ENCODE measurements around the gene PRX. TPM values are rescaled to one million over a fixed set of nuclear protein-coding genes. Genes with fewer than 3 reads are reported as not detected.

PRX gene
- total and polyA plus RNA-seq, 9 of the 15 experiments (the other 6 are each of a cell fraction or from before 2014, with no cell fraction given) = 0.65 to 3.5 (median 1.7) TPM; not detected in 2

DNA sequence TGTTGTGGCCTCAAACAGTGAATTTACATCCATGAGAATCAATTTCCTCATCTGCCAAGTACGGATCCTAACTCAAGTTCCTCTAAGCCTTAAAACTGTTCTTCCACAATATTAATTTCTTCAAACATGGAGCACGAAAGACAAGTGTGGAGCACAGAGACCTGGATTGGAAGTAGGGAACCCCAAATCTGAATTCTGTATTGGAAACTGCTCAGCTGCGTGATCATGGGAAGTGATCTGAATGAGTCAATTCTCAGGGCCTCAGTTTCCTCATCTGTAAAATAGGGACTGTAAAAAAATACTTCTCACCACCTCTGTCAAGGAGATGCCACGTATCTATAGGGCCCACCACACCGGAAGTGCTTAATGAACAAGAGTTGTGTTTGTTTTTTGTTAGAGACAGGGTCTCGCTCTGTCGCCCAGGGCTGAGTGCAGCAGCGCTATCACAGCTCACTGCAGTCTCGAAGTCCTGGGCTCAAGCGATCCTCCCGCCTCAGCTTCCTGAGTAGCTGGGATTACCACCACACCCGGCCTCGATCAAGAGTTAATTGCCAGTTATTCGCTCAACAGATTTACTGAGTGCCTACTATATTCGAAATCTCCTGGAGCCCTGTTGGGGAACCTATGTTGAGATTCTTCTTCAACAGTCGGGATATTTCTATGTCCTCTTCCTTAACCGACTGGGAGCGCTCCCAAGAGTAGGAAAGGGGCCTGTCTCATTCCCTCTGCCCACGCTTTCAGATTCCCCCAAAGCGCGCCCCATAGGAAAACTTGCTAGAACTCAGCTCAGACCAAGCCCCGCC lies 29.4 kb upstream of the PRX start (continued):
- TF ChIP-seq RAD21 (CRISPR knock-in tag; conservative IDR thresholded peaks at IDR 0.05 in 1 of 2, IDR thresholded peaks at IDR 0.05 in 1 of 2) (no peak), TCF7 (IDR thresholded peaks at IDR 0.05; ENCODE audit: borderline replicate concordance) (no peak), CBX5 (IDR thresholded peaks at IDR 0.05; ENCODE audit: borderline replicate concordance, low read depth) (no peak), ZNF232 (CRISPR knock-in tag; IDR thresholded peaks at IDR 0.05) (no peak), CBFA2T3 (IDR thresholded peaks at IDR 0.05) (0 out of 2 replicates have a peak, but pooled peaks have one; percentile 8), RBM14 (IDR thresholded peaks at IDR 0.05; ENCODE audit: borderline replicate concordance, insufficient read depth, low read depth, low read length) (no peak), ZNF431 (CRISPR knock-in tag; IDR thresholded peaks at IDR 0.05) (peak; percentile 18; the same call in 1 of the 2 replicates), ZNF197 (CRISPR knock-in tag; IDR thresholded peaks at IDR 0.05; ENCODE audit: low read depth) (no peak), ZNF140 (CRISPR knock-in tag; IDR thresholded peaks at IDR 0.05) (no peak), POLR2AphosphoS5 (IDR thresholded peaks at IDR 0.05; ENCODE audit: control insufficient read depth, insufficient read depth, low read depth, low read length) (0 out of 2 replicates have a peak, but pooled peaks have one; percentile 1)
- TF ChIP-seq, protein P1, sequence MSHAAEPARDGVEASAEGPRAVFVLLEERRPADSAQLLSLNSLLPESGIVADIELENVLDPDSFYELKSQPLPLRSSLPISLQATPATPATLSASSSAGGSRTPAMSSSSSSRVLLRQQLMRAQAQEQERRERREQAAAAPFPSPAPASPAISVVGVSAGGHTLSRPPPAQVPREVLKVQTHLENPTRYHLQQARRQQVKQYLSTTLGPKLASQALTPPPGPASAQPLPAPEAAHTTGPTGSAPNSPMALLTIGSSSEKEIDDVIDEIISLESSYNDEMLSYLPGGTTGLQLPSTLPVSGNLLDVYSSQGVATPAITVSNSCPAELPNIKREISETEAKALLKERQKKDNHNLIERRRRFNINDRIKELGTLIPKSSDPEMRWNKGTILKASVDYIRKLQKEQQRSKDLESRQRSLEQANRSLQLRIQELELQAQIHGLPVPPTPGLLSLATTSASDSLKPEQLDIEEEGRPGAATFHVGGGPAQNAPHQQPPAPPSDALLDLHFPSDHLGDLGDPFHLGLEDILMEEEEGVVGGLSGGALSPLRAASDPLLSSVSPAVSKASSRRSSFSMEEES (CRISPR knock-in tag; IDR thresholded peaks at IDR 0.05) = no peak
- TF ChIP-seq, protein P2, sequence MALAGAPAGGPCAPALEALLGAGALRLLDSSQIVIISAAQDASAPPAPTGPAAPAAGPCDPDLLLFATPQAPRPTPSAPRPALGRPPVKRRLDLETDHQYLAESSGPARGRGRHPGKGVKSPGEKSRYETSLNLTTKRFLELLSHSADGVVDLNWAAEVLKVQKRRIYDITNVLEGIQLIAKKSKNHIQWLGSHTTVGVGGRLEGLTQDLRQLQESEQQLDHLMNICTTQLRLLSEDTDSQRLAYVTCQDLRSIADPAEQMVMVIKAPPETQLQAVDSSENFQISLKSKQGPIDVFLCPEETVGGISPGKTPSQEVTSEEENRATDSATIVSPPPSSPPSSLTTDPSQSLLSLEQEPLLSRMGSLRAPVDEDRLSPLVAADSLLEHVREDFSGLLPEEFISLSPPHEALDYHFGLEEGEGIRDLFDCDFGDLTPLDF (CRISPR knock-in tag; IDR thresholded peaks at IDR 0.05) = no peak; the same call in 1 of the 2 replicates
- TF ChIP-seq, protein P3, sequence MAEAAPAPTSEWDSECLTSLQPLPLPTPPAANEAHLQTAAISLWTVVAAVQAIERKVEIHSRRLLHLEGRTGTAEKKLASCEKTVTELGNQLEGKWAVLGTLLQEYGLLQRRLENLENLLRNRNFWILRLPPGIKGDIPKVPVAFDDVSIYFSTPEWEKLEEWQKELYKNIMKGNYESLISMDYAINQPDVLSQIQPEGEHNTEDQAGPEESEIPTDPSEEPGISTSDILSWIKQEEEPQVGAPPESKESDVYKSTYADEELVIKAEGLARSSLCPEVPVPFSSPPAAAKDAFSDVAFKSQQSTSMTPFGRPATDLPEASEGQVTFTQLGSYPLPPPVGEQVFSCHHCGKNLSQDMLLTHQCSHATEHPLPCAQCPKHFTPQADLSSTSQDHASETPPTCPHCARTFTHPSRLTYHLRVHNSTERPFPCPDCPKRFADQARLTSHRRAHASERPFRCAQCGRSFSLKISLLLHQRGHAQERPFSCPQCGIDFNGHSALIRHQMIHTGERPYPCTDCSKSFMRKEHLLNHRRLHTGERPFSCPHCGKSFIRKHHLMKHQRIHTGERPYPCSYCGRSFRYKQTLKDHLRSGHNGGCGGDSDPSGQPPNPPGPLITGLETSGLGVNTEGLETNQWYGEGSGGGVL (CRISPR knock-in tag; IDR thresholded peaks at IDR 0.05) = no peak
- TF ChIP-seq, protein P4, sequence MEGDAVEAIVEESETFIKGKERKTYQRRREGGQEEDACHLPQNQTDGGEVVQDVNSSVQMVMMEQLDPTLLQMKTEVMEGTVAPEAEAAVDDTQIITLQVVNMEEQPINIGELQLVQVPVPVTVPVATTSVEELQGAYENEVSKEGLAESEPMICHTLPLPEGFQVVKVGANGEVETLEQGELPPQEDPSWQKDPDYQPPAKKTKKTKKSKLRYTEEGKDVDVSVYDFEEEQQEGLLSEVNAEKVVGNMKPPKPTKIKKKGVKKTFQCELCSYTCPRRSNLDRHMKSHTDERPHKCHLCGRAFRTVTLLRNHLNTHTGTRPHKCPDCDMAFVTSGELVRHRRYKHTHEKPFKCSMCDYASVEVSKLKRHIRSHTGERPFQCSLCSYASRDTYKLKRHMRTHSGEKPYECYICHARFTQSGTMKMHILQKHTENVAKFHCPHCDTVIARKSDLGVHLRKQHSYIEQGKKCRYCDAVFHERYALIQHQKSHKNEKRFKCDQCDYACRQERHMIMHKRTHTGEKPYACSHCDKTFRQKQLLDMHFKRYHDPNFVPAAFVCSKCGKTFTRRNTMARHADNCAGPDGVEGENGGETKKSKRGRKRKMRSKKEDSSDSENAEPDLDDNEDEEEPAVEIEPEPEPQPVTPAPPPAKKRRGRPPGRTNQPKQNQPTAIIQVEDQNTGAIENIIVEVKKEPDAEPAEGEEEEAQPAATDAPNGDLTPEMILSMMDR (IDR thresholded peaks at IDR 0.05 in 2 of 3, conservative IDR thresholded peaks at IDR 0.05 in 1 of 3; ENCODE audit: insufficient read depth in 2 of 3, low read depth in 1 of 3, low read length in 3 of 3) = no peak
- TF ChIP-seq, protein P5, sequence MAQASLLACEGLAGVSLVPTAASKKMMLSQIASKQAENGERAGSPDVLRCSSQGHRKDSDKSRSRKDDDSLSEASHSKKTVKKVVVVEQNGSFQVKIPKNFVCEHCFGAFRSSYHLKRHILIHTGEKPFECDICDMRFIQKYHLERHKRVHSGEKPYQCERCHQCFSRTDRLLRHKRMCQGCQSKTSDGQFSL (CRISPR knock-in tag; IDR thresholded peaks at IDR 0.05) = no peak
- TF ChIP-seq, protein P5 (tag; IDR thresholded peaks at IDR 0.05) = no peak
- TF ChIP-seq, protein P6, sequence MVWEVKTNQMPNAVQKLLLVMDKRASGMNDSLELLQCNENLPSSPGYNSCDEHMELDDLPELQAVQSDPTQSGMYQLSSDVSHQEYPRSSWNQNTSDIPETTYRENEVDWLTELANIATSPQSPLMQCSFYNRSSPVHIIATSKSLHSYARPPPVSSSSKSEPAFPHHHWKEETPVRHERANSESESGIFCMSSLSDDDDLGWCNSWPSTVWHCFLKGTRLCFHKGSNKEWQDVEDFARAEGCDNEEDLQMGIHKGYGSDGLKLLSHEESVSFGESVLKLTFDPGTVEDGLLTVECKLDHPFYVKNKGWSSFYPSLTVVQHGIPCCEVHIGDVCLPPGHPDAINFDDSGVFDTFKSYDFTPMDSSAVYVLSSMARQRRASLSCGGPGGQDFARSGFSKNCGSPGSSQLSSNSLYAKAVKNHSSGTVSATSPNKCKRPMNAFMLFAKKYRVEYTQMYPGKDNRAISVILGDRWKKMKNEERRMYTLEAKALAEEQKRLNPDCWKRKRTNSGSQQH (CRISPR knock-in tag; IDR thresholded peaks at IDR 0.05) = no peak
